Naive thymus-derived CD4-positive, alpha-beta T cell (primary cell): Measurements from ENCODE around the gene CFAP97. TPM values are rescaled to one million over a fixed set of nuclear protein-coding genes. Genes with fewer than 3 reads are reported as not detected.

Source experiments
- ATAC-seq: fragments of 150-1000 bp; cut with Tn5 transposase; 2 replicates; pipeline ENCODE4 v1.10.0; 2021; ENCODE audit warnings: mild to moderate bottlenecking, moderate library complexity
- CTCF ChIA-PET: fragments of 350-600 bp; sonication (Branson Sonifier 250); formaldehyde crosslinking; loops from one replicate; lab custom pipeline; 2021; ENCODE audit warnings: antibody characterized with exemption; lab: Charles Lee
- POLR2A ChIA-PET: fragments of 350-600 bp; sonication (Branson Sonifier 250); formaldehyde crosslinking; loops from one replicate; lab custom pipeline; 2021; ENCODE audit warnings: antibody characterized with exemption, inconsistent platforms; lab: Charles Lee
- DNase-seq, 9 donors: peaks; one replicate each; pipeline versions ENCODE4 v3.0.0 to v3.0.0-alpha.2; 2020 to 2022; ENCODE audit warnings: mixed read lengths in 1 of 9
- H3K27ac ChIP-seq: one replicate; pipeline ENCODE4 v1.7.0; 2013; ENCODE audit warnings: mild to moderate bottlenecking, low read depth, low read length, moderate library complexity
- H3K27me3 ChIP-seq, 2 donors: one replicate each; pipeline ENCODE4 v1.7.0; 2013; ENCODE audit warnings: low read length in 2 of 2, mild to moderate bottlenecking in 2 of 2, moderate library complexity in 2 of 2; ENCODE audit not compliant: control insufficient read depth in 2 of 2, insufficient read depth in 2 of 2
- H3K36me3 ChIP-seq, 3 experiments: 1 replicate in 2 of 3; 2 replicates in 1 of 3; pipeline ENCODE4 v1.7.0; 2013; ENCODE audit warnings: low read length in 3 of 3, mild to moderate bottlenecking in 3 of 3, moderate library complexity in 1 of 3; ENCODE audit not compliant: insufficient read depth in 3 of 3, control insufficient read depth in 2 of 3
- H3K4me1 ChIP-seq, 2 donors: one replicate each; pipeline ENCODE4 v1.7.0; 2013; ENCODE audit warnings: low read length in 2 of 2, mild to moderate bottlenecking in 2 of 2, moderate library complexity in 1 of 2; ENCODE audit not compliant: control insufficient read depth in 2 of 2, insufficient read depth in 2 of 2
- H3K4me3 ChIP-seq: 2 replicates; pipeline ENCODE4 v1.7.0; 2013; ENCODE audit warnings: mild to moderate bottlenecking, low read length
- H3K9me3 ChIP-seq, 3 experiments: 1 replicate in 2 of 3; 2 replicates in 1 of 3; pipeline ENCODE4 v1.7.0; 2013; ENCODE audit warnings: low read length in 3 of 3; ENCODE audit not compliant: control insufficient read depth in 2 of 3
- H3K27ac Mint-ChIP-seq, 9 donors: one replicate each; pipeline ENCODE4 v1.8.0; 2020 to 2022; ENCODE audit warnings: mixed read lengths in 9 of 9, mild to moderate bottlenecking in 8 of 9, moderate library complexity in 5 of 9, inconsistent platforms in 2 of 9
- H3K27me3 Mint-ChIP-seq, 5 donors: one replicate each; pipeline ENCODE4 v1.8.0; 2021 to 2022; ENCODE audit warnings: mixed read lengths in 5 of 5, mild to moderate bottlenecking in 1 of 5
- H3K36me3 Mint-ChIP-seq, 5 donors: one replicate each; pipeline ENCODE4 v1.8.0; 2020 to 2022; ENCODE audit warnings: mixed read lengths in 5 of 5, mild to moderate bottlenecking in 3 of 5, inconsistent platforms in 1 of 5
- H3K4me1 Mint-ChIP-seq, 7 donors: one replicate each; pipeline ENCODE4 v1.8.0; 2020 to 2022; ENCODE audit warnings: mixed read lengths in 7 of 7, mild to moderate bottlenecking in 3 of 7, inconsistent platforms in 1 of 7
- H3K4me3 Mint-ChIP-seq, 10 donors: one replicate each; pipeline ENCODE4 v1.8.0; 2020 to 2022; ENCODE audit warnings: mild to moderate bottlenecking in 10 of 10, mixed read lengths in 10 of 10, moderate library complexity in 6 of 10, inconsistent platforms in 2 of 10
- H3K9me3 Mint-ChIP-seq, 11 donors: one replicate each; pipeline ENCODE4 v1.8.0; 2020 to 2022; ENCODE audit warnings: mixed read lengths in 11 of 11, mild to moderate bottlenecking in 4 of 11, inconsistent platforms in 1 of 11, moderate library complexity in 1 of 11
- intact Hi-C, 2 donors: fragments of 100-400 bp; cut with micrococcal nuclease; formaldehyde crosslinking; loops; one replicate each; pipeline ENCODE4 v1.15.1; 2023
- polyA plus RNA-seq, 2 donors: library from polyadenylated mRNA; unstranded; fragments of 300-500 nt; fragmentation: Illumina TruSeq; gene quantifications; one replicate each; pipeline ENCODE4 v1.2.3, GENCODE V29; 2021
- total RNA-seq, 6 experiments: library from RNA in 5 of 6; stranded (reverse) in 5 of 6; gene quantifications; 1 replicate in 5 of 6; 2 replicates in 1 of 6; pipeline ENCODE4 v1.2.3 and lab custom pipeline; 2021 to 2026

CFAP97 gene
- total and polyA plus RNA-seq, 7 experiments from 2014 or later, result 23.6 to 103 (median 41.3) TPM

DNA sequence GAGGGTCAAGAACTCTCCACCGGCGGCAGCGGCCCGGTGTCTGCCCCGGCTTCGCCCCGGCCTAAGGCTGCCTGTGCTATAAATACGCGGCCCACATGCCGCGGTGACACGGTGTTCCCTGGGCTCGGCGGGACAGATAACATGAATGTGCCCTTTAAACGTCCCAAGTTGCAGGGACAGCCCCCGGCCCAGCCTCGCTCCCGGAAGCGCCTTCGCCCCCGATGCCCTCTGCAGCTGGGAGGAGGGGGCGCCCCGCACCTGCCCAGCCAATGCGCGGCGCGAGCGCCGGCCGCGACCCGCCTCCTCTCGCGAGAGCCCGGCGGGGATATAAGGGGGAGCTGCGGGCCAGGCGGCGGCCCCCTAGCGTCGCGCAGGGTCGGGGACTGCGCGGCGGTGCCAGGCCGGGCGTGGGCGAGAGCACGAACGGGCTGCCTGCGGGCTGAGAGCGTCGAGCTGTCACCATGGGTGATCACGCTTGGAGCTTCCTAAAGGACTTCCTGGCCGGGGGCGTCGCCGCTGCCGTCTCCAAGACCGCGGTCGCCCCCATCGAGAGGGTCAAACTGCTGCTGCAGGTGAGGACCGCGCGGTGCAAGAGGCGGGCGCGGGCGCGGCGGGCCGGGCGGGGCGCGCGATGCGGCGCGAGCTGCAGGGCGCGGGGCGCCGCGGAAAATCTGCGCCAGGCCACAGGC is 60.7 kb downstream of the CFAP97 start, which contains the start of gene SLC25A4:
TSS of gene SLC25A4 (plus strand) at position 355 of the 689 bp plus-strand sequence. CDS start at position 462, 107 bp downstream.
- POLR2A ChIA-PET, result interaction anchor here (0.6 to 1.7 kb wide), 6 partner anchors 23 to 283 kb away, joined by 3 to 6 read pairs (median 4); partner anchors contain the start of gene UFSP2

DNA sequence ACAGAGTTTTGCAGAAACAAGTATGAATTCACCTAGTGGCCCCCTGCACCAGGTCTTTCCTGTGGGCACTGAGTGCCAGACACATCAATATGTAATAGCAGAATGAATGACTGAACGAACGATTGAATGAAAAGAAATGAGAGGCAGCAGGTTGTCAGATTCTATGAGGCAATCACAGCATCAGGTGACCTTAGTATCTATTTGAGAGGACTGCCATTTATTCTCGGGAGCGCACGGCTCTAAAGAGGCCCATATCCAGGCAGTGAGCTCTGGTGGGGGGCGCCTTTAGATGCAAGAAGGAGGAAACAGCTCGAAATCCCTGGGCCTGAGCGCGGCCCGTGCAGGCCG is 61.3 kb downstream of the CFAP97 start:
- Mint-ChIP-seq H3K27me3 (peaks cover 15 to 74% (median 30%) of the 10 kb centered on the region in 5 donors), H3K36me3 (peaks cover 0 to 4% (median 0%) of the 10 kb centered on the region in 5 donors), H3K4me3 (peak overlapping the region; percentile 84 to 95 (median 90))

More for the DNA sequence above, 60.7 kb downstream of the CFAP97 start, which contains the start of gene SLC25A4:
- Histone ChIP-seq H3K36me3 (no peaks in the 10 kb centered on the region), H3K27ac (peak within 1 kb of the TSS; percentile 52), H3K4me3 (peak within 1 kb of the TSS; percentile 57), H3K4me1 (peaks cover 4 to 13% of the 10 kb centered on the region in 2 donors), H3K27me3 (peaks cover 0 to 3% of the 10 kb centered on the region in 2 donors), H3K9me3 (no peaks in the 10 kb centered on the region)
- H3K36me3 Mint-ChIP-seq, result peaks cover 0 to 4% (median 0%) of the 10 kb centered on the region in 5 donors
- H3K27ac Mint-ChIP-seq, result peak within 1 kb of the TSS in 7 of 9 donors; percentile 4 to 89 (median 83)
- peak within 1 kb of the TSS; percentile 84 to 95 (median 90) for H3K4me3 Mint-ChIP-seq
- peak; percentile 95 for ATAC-seq
- peaks cover 11 to 15% (median 12%) of the 10 kb centered on the region in 7 donors for H3K4me1 Mint-ChIP-seq
- CTCF ChIA-PET, result interaction anchor here (0.6 to 1.7 kb wide), 5 partner anchors 9 to 87 kb away, joined by 3 to 5 read pairs (median 4); partner anchors contain the start of gene SNX25
- peaks cover 0 to 1% (median 0%) of the 10 kb centered on the region in 11 donors for H3K9me3 Mint-ChIP-seq
- DNase-seq, result peak; percentile 68 to 81 (median 75)
- peaks cover 15 to 69% (median 26%) of the 10 kb centered on the region in 5 donors for H3K27me3 Mint-ChIP-seq
- intact Hi-C loops, result loop anchor here (1.0 to 5.0 kb wide), 12 partner anchors 14 to 669 kb away; partner anchors contain the start of genes ACSL1 (in 1 of the 2), ANKRD37 (in 1 of the 2), CASP3 (in 1 of the 2) and CCDC110 (in 1 of the 2)

DNA sequence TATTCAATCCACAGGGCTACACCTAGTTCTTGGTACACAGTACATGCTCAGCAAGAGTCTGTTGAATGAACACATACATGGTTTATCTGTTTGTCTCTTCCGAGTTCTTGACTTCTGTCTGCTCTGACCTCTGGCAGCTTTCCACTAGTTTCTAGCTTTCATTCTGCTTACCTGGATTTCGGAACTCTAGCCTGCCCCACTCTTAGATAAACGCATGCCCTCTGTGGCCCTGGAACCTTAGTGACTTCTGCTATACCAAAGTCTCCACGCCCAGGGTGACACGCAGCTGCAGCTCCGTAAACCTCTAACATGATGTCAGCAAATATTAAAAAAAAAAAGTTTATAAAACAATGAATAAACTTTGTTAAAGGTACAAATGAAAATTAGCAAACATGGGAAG is 62.0 kb downstream of the CFAP97 start:
- H3K36me3 ChIP-seq, result no peaks in the 10 kb centered on the region
- peaks cover 0 to 1% (median 0%) of the 10 kb centered on the region in 11 donors for H3K9me3 Mint-ChIP-seq
- H3K27ac ChIP-seq, result no peak overlapping the region
- H3K36me3 Mint-ChIP-seq, result peaks cover 0 to 4% (median 0%) of the 10 kb centered on the region in 5 donors
- DNase-seq (no peak), ATAC-seq (no peak)
- no peaks in the 10 kb centered on the region for H3K9me3 ChIP-seq
- H3K27ac Mint-ChIP-seq, result no peak overlapping the region
- peak overlapping the region in 4 of 10 donors; percentile 20 to 94 (median 62) for H3K4me3 Mint-ChIP-seq
- no peak overlapping the region for H3K4me3 ChIP-seq
- H3K27me3 ChIP-seq, result peaks cover 0 to 3% of the 10 kb centered on the region in 2 donors
- peaks cover 15 to 79% (median 30%) of the 10 kb centered on the region in 5 donors for H3K27me3 Mint-ChIP-seq
- H3K4me1 ChIP-seq, result peaks cover 4 to 13% of the 10 kb centered on the region in 2 donors
- POLR2A ChIA-PET, result interaction anchor here (1.7 kb wide), 1 partner anchor 24 kb away, joined by 5 read pairs; no protein-coding TSS in a partner anchor
- CTCF ChIA-PET, result interaction anchor here (0.7 to 1.7 kb wide), 2 partner anchors 25 to 42 kb away, joined by 4 to 6 read pairs; no protein-coding TSS in a partner anchor
- intact Hi-C loops, result loop anchor here (2.0 to 5.0 kb wide), 7 partner anchors 13 to 409 kb away; partner anchors contain the start of genes ACSL1 (in 1 of the 2), CCDC110 (in 1 of the 2), CENPU (in 1 of the 2) and CFAP97 (in 1 of the 2)
- H3K4me1 Mint-ChIP-seq, result peaks cover 11 to 15% (median 12%) of the 10 kb centered on the region in 7 donors

More for the DNA sequence above, 61.3 kb downstream of the CFAP97 start:
- Histone ChIP-seq H3K36me3 (no peaks in the 10 kb centered on the region), H3K9me3 (no peaks in the 10 kb centered on the region), H3K27me3 (peaks cover 0 to 3% of the 10 kb centered on the region in 2 donors), H3K4me1 (peaks cover 4 to 13% of the 10 kb centered on the region in 2 donors), H3K4me3 (peak overlapping the region; percentile 52), H3K27ac (peak overlapping the region; percentile 52)
- intact Hi-C loops, result loop anchor here (2.0 to 5.0 kb wide), 7 partner anchors 14 to 410 kb away; partner anchors contain the start of genes ACSL1 (in 1 of the 2), CCDC110 (in 1 of the 2), CENPU (in 1 of the 2) and CFAP97 (in 1 of the 2)
- no peak for DNase-seq
- H3K27ac Mint-ChIP-seq, result peak overlapping the region in 6 of 9 donors; percentile 56 to 89 (median 84)
- peaks cover 0 to 1% (median 0%) of the 10 kb centered on the region in 11 donors for H3K9me3 Mint-ChIP-seq
- peaks cover 11 to 15% (median 12%) of the 10 kb centered on the region in 7 donors for H3K4me1 Mint-ChIP-seq
- ATAC-seq, result no peak
- ChIA-PET POLR2A (interaction anchor here (0.6 to 1.7 kb wide), 4 partner anchors 23 to 252 kb away, joined by 3 to 6 read pairs (median 4); no protein-coding TSS in a partner anchor), CTCF (interaction anchor here (0.6 to 1.7 kb wide), 5 partner anchors 8 to 88 kb away, joined by 3 to 6 read pairs (median 4); partner anchors contain the start of gene SNX25)

DNA sequence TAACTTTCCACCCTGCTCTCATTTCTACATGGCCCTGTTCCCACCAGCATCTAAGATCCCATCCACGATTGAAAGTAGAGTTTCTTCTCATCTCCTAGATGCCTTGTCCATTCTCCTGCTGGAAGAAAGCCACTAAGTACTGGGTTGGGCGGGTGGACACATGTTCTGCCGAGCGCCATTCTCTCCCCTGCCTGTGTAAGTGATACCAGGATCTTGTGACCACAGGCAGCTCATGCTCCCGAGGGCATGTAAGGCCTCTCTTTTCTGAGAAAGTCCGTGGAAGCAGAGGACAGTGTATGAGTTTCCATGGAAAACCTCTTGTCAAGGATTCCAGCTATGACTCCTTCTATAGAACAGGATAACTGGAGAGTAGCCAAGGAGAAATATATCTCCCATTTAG is 64.1 kb downstream of the CFAP97 start:
- Mint-ChIP-seq H3K4me1 (peaks cover 11 to 15% (median 12%) of the 10 kb centered on the region in 7 donors), H3K36me3 (no peaks in the 10 kb centered on the region), H3K9me3 (peaks cover 0 to 1% (median 0%) of the 10 kb centered on the region in 11 donors), H3K27ac (no peak overlapping the region), H3K4me3 (no peak overlapping the region), H3K27me3 (peaks cover 16 to 77% (median 37%) of the 10 kb centered on the region in 5 donors)
- Histone ChIP-seq H3K36me3 (no peaks in the 10 kb centered on the region), H3K9me3 (no peaks in the 10 kb centered on the region), H3K27ac (no peak overlapping the region), H3K4me3 (no peak overlapping the region), H3K27me3 (peaks cover 0 to 3% of the 10 kb centered on the region in 2 donors), H3K4me1 (peaks cover 4 to 13% of the 10 kb centered on the region in 2 donors)
- CTCF ChIA-PET, result interaction anchor here (0.6 to 0.7 kb wide), 2 partner anchors 44 to 590 kb away, joined by 3 read pairs; no protein-coding TSS in a partner anchor
- intact Hi-C loops, result loop anchor here (5.0 kb wide), 5 partner anchors 63 to 407 kb away; partner anchors contain the start of genes ACSL1 (in 1 of the 2), CCDC110 (in 1 of the 2), CENPU (in 1 of the 2) and CFAP97 (in 1 of the 2)
- DNase-seq (no peak), ATAC-seq (no peak)
- POLR2A ChIA-PET, result interaction anchor here (0.9 kb wide), 1 partner anchor 15 kb away, joined by 4 read pairs; no protein-coding TSS in a partner anchor

DNA sequence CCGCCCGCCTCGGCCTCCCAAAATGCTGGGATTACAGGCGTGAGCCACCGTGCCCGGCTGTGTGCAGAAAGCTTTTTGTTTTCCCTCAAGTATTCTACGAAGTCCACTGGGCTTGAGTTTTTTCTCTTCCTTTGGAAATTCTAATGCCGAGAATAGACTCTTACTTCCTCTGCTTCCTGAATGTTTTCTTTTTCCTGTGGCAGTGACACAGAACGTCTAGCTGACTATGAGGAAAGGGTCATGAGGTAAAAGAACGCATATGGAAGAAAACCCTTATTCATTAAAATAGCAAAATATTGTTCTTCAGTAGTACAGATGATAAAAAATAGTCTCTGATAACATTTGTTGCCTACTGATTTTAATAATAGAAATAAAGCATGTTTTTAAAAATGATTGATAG is 65.6 kb downstream of the CFAP97 start:
- Mint-ChIP-seq H3K4me1 (peaks cover 5 to 7% (median 6%) of the 10 kb centered on the region in 7 donors), H3K27me3 (peaks cover 22 to 72% (median 37%) of the 10 kb centered on the region in 5 donors), H3K27ac (no peak overlapping the region), H3K4me3 (no peak overlapping the region), H3K36me3 (no peaks in the 10 kb centered on the region), H3K9me3 (peaks cover 0 to 1% (median 0%) of the 10 kb centered on the region in 11 donors)
- Histone ChIP-seq H3K4me3 (no peak overlapping the region), H3K36me3 (no peaks in the 10 kb centered on the region), H3K27me3 (peaks cover 0 to 4% of the 10 kb centered on the region in 2 donors), H3K27ac (no peak overlapping the region), H3K9me3 (no peaks in the 10 kb centered on the region), H3K4me1 (peaks cover 4 to 5% of the 10 kb centered on the region in 2 donors)
- DNase-seq (no peak), ATAC-seq (no peak)
- ChIA-PET CTCF (no interaction called here), POLR2A (no interaction called here)
- intact Hi-C loops, result no loop called here
